RPMI7951 (cell line): ENCODE measurements around the gene TRIM31. TPM values are rescaled to one million over a fixed set of nuclear protein-coding genes. Genes with fewer than 3 reads are reported as not detected.

ENCODE experiments used
- DNase-seq: peaks from one replicate; pipeline ENCODE4 v3.0.0-alpha.2; 2012; ENCODE audit warnings: low read depth
- total RNA-seq: library from RNA; depleted of rRNA; stranded (reverse); fragments of >200 nt; shearing (Covaris generic); gene quantifications from 2 replicates; pipeline ENCODE4 v1.2.3, GENCODE V29; 2014

TRIM31 gene
- total RNA-seq, 1 experiment from 2014 or later: not detected

GRCh38 chr6:30116724-30117123 is 3.8 kb upstream of the TRIM31 start:
- DNase-seq: no peak

- DNase-seq: no peak
Measured at GRCh38 chr6:30113841-30114240, 951 bp upstream of the TRIM31 start.

DNA sequence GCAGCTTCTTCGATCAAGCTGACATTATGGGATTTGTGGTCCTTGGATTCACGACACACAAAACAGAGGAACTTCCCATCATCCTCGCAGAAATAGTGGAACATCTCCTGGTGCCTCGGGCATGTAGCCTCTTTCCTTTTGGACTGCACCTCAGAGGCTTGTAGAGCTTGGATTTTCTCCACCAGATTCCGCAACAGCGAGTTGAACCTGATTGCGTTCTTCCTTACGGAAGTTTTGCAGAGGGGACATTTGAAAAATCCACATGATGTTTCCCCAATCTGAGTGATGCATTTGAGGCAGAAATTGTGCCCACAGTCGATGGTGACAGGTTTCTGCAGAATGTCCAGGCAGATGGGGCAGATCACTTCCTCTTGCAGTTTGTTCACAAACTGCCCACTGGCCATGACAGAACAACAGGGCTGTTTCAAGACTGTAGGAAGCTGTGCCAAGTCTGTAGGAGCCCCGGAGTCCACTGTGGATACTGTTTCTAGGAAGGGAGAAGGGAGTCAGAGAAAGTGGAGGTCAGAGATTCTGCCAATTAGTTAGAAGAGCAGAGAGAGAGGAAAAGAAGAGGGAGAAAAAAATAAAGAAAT is 392 bp downstream of the TRIM31 start:
- DNase-seq: no peak

GRCh38 chr6:30111266-30111856 is 1.5 kb downstream of the TRIM31 start:
- DNase-seq: no peak

GRCh38 chr6:30104661-30105060 is 8.2 kb downstream of the TRIM31 start:
- no peak for DNase-seq

DNA sequence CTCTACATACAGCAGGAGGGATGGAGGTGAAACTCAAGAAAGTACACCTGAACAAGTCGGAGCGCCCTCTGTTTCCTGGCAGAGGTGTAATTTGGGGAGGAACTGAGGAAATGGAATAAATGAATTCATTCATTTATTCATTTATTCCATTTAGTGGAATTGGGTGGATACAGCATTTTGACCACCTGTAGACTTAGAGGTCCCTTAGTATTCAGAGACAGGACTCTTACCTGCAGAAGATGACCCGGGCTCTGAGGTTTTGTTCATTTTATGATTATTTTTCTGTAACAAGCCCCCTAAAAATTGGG is 9.1 kb downstream of the TRIM31 start:
- DNase-seq: no peak

- peak; percentile 86 for DNase-seq
Measured at GRCh38 chr6:30102970-30103871, 9.7 kb downstream of the TRIM31 start.

- no peak for DNase-seq
Measured at GRCh38 chr6:30102414-30102969, 10.4 kb downstream of the TRIM31 start.

GRCh38 chr6:30101444-30102413 is 11.2 kb downstream of the TRIM31 start:
- peak; percentile 89 for DNase-seq

- DNase-seq: peak; percentile 36
Measured at GRCh38 chr6:30100585-30101443, 12.1 kb downstream of the TRIM31 start.

GRCh38 chr6:30100154-30100553 is 12.7 kb downstream of the TRIM31 start:
- DNase-seq: no peak

DNA sequence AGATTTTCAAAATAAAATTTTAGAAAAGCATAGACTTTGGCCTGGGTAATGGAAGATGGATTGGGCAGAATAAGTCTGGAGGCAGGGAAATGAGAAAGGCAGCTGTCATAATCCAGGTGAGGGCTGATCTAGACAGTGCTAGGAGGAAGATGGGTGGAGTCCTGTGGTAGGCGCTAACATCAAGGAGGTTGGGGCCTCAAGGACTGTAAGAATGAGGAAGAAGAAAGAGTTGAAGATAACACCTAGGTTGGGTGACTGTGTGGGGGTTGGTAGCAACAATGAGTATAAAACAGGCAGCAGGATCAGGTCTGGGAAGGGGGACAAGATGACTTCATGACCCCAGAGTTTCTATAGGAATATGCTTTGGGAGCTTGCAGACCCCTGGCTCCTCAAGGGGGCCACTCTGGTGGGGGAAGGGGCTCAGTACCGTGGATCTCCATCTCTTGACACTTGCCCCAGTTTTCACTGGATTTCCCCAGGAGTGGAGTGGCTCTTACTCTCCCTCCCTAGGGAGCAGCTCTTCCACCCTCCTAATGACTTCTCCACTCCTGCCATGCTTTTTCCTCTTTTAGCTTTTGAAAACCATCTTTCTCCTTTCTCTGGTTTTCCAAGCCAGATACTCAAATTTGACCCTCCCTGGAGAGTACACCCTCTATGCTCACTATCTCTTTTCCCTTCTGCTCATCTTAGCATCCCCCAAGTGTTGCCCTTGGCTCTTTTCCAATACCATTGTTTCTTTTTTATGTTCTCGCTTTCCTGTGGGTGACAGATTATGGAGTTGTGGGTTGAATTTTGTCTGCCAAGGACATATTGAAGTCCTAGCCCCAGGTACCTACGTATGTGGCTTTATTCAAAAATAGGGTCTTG is 14.8 kb downstream of the TRIM31 start:
- no peak for DNase-seq

- no peak for DNase-seq
Measured at GRCh38 chr6:30096829-30097228, 16.1 kb downstream of the TRIM31 start.

DNA sequence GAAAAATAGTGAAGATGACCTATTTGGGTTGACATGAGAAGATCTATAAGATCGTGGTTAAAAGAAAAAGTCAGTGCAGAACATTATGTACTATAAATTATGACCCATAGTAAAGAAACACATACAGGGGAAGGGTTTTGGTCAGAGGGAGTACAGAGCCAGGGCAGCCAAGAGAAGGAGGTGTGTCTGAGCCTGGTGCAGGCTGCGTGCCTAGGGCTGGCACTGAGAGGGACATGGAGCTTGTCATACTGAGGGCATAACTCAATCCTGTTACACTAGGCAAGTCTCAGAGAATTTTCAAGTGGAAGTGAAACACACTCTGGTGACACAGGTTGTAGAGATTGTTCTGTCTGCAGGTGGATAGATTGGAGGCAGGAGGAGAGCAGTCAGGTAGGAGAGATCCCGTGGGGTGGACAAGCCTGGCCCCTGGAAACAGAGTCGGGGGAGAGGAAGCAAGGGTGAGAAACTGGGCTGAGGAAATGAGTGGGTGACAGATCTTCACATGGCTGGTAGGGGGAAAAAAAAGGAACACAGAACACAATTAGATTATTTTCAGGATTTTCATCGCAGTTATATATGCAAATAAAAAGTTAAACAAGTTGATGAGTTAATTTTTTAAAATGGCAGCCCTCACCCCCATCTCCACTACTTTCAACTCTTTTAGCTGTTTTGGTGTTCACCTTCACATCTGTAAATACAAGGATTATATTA is 18.8 kb downstream of the TRIM31 start:
- no peak for DNase-seq

DNA sequence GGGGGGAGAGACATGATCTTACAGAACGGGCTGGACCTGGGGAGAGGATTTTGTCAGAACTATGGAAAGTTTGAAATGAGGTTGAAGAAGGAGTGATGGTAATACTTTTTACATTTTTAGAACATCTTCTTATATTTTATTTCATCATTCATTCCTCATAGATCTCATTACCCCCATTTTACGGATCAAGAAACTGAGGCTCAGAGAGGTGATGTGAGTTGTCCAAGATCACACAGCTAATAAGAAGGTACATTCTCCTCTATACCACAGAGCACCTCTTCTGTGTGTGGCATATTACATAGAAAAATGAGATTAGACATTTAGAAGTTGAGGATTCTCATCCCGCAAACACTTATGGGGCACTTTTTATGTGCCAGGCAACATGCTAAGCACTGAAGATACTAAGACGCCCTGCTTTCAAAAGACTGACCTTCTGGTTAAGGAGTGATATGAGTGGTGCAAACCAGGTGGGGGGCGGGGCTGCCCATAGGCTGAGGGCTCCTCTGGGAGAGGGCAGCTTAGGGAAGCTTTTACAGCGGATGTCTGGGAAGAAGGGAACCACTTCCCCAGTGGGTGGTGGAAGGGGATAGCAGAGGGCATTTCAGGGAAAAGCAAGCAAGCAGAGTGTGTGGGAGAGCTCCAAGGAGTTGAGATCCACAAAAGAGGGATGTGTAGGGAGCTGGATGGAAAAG is 19.9 kb downstream of the TRIM31 start:
- no peak for DNase-seq

DNA sequence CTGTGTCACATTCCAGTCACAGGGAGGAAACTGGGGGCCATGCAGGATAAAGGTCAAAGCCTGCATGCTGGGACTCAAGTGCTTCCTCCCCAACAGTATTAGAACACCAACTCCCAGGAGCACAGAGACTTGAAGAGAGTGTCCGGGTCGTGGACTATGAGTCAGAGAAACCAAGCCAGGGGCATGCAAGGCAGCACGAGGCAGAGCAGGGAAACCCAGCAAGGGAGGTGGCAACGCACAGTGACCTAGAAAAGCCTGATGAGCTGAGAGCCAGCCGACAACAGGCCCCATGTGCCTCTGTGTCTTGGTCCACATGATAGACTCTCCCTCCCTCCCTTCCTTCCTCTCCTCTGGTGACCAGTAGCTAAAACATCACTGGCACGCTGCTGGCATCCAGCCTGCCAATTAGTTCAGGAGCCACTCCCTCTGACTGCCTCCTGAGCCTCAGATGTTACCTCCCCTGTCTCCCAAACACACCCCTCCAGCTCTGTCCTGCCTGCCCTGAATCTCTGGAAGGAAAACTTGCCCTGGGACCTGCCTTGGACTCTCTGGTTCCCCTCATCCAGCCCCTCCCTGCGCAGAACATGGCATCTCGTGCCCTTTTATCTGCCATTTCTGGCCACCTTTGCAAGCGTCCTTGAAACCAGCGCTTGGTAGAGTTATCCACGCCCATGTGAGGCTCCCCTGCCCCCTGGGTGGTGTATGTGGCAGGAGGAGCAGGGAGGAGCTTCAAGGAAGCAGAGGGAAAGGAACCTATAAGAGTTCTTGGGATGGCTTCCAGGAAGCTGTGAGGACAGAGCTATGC is 21.1 kb downstream of the TRIM31 start:
- peak; percentile 79 for DNase-seq

DNA sequence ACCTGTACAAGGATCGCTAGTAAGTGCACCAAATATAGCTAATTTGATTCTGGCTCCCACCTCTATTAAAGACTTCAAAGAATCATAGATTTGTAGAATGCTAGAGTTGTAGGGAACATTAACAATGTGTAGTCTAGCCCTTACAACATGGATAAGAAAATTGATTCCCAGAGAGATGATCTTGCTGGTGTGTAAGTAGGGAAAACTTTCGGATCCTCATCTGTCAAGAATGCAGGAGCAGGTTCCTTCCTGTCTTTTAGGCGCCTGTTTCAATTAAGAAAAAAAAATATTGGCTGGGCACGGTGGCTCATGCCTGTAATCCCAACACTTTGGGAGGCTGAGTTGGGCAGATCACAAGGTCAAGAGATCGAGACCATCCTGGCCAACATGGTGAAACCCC is 25.0 kb downstream of the TRIM31 start:
- DNase-seq: no peak
